ENCODE data around the gene TRAPPC14.
A peak's percentile ranks its signal among the peaks of the same experiment; 100 is the strongest.
"Not testable (repeated sequence)": the region's sequence is repeated elsewhere in the genome, so short reads cannot be mapped to it uniquely, and the experiment has no call there.

The TRAPPC14 gene

GRCh38 chr7:100132697-100133151 is 25.8 kb downstream of the TRAPPC14 start:
- peak; percentile 50; the same call in 1 of the 2 replicates for TF ChIP-seq ZNF70 (CRISPR knock-in tag; IDR thresholded peaks at IDR 0.05)
- TF ChIP-seq CSRNP3 (CRISPR knock-in tag; IDR thresholded peaks at IDR 0.05): no peak
- ATAC-seq: peak; percentile 87

- no peak for TF ChIP-seq CSDC2 (CRISPR knock-in tag; IDR thresholded peaks at IDR 0.05)
- no peak for TF ChIP-seq OSR1 (CRISPR knock-in tag; IDR thresholded peaks at IDR 0.05)
- no peak for TF ChIP-seq ZNF8 (CRISPR knock-in tag; IDR thresholded peaks at IDR 0.05)
- TF ChIP-seq ESRRG (CRISPR knock-in tag; IDR thresholded peaks at IDR 0.05): no peak
- no peak for ATAC-seq
Observed at GRCh38 chr7:100132126-100132525, 26.4 kb downstream of the TRAPPC14 start.

GRCh38 chr7:100130608-100131453 is 27.7 kb downstream of the TRAPPC14 start:
- ATAC-seq: peak; percentile 31
- TF ChIP-seq CREB5 (CRISPR knock-in tag; IDR thresholded peaks at IDR 0.05; ENCODE audit: low read depth): no peak
- TF ChIP-seq TSHZ2 (CRISPR knock-in tag; IDR thresholded peaks at IDR 0.05): no peak
- no peak for TF ChIP-seq ZNF8 (CRISPR knock-in tag; IDR thresholded peaks at IDR 0.05)
- TF ChIP-seq TCF4 (CRISPR knock-in tag; IDR thresholded peaks at IDR 0.05; ENCODE audit: borderline replicate concordance): no peak
- no peak for TF ChIP-seq ZC3H10 (CRISPR knock-in tag; IDR thresholded peaks at IDR 0.05)
- no peak for TF ChIP-seq ZNF565 (CRISPR knock-in tag; conservative IDR thresholded peaks at IDR 0.05; ENCODE audit: low read depth)
- TF ChIP-seq CSRNP3 (CRISPR knock-in tag; IDR thresholded peaks at IDR 0.05): no peak

- not testable (repeated sequence) for ATAC-seq
Observed at GRCh38 chr7:100130220-100130607, 28.3 kb downstream of the TRAPPC14 start.

GRCh38 chr7:100128637-100128963 is 29.9 kb downstream of the TRAPPC14 start:
- ATAC-seq: no peak
- TF ChIP-seq CREB5 (CRISPR knock-in tag; IDR thresholded peaks at IDR 0.05; ENCODE audit: low read depth) (no peak), CSRNP3 (CRISPR knock-in tag; IDR thresholded peaks at IDR 0.05) (no peak), ARNTL (CRISPR knock-in tag; IDR thresholded peaks at IDR 0.05; ENCODE audit: borderline replicate concordance, low read depth) (no peak), TSHZ2 (CRISPR knock-in tag; IDR thresholded peaks at IDR 0.05) (no peak), ESRRG (CRISPR knock-in tag; IDR thresholded peaks at IDR 0.05) (no peak), ZNF70 (CRISPR knock-in tag; IDR thresholded peaks at IDR 0.05) (no peak), ISL1 (CRISPR knock-in tag; IDR thresholded peaks at IDR 0.05) (no peak), ZC3H10 (CRISPR knock-in tag; IDR thresholded peaks at IDR 0.05) (no peak), POU6F1 (CRISPR knock-in tag; IDR thresholded peaks at IDR 0.05; ENCODE audit: borderline replicate concordance, low read depth) (no peak), SNAI2 (CRISPR knock-in tag; IDR thresholded peaks at IDR 0.05) (no peak), BACH2 (CRISPR knock-in tag; IDR thresholded peaks at IDR 0.05; ENCODE audit: borderline replicate concordance) (no peak), PPARA (CRISPR knock-in tag; IDR thresholded peaks at IDR 0.05; ENCODE audit: borderline replicate concordance) (no peak), GLIS3 (CRISPR knock-in tag; IDR thresholded peaks at IDR 0.05) (no peak)

All from SK-N-SH treated with all-trans-retinoic acid at 6 μM for 48 hours (cell line).